Keratinocyte (primary cell): ENCODE data around the gene SPTBN2.

Source experiments
- CTCF ChIP-seq, 3 experiments: IDR thresholded peaks in 1 of 3; conservative IDR thresholded peaks in 1 of 3; optimal IDR thresholded peaks in 1 of 3; 2 replicates in 2 of 3; 3 replicates in 1 of 3; pipeline versions ENCODE3 to v1.5.1; 2011; ENCODE audit warnings: low read length in 3 of 3, mild to moderate bottlenecking in 3 of 3, moderate library complexity in 2 of 3, control low read depth in 1 of 3, inconsistent platforms in 1 of 3; ENCODE audit not compliant: insufficient read depth in 2 of 3; ENCODE audit errors: extremely low read depth in 1 of 3
- EZH2 ChIP-seq: IDR thresholded peaks from one replicate; pipeline ENCODE4 v1.6.1; 2012; ENCODE audit warnings: inconsistent platforms, mild to moderate bottlenecking, low read length, moderate library complexity

- TF ChIP-seq CTCF (optimal IDR thresholded peaks at IDR 0.05 in 1 of 3, IDR thresholded peaks at IDR 0.05 in 1 of 3, conservative IDR thresholded peaks at IDR 0.05 in 1 of 3; ENCODE audit: extremely low read depth in 1 of 3, insufficient read depth in 2 of 3, low read length in 3 of 3) (no peak), EZH2 (no peak)
Measured at GRCh38 chr11:66708701-66709100, 20.3 kb downstream of the SPTBN2 start.
